Activated B cell treated with CpG ODN at 0.5 μM for 24 hours (primary cell): Measurements from ENCODE around the gene CD9. TPM values are rescaled to one million over a fixed set of nuclear protein-coding genes. Genes with fewer than 3 reads are reported as not detected.

ENCODE experiments used
- ATAC-seq: fragments of 200-7000 bp; cut with Tn5 transposase; one replicate; pipeline ENCODE4 v1.10.0; 2021; ENCODE audit warnings: low read depth, mild to moderate bottlenecking, moderate library complexity
- CTCF ChIA-PET: fragments of 350-600 bp; sonication (Branson Sonifier 250); formaldehyde crosslinking; loops from one replicate; lab custom pipeline; 2021; ENCODE audit warnings: antibody characterized with exemption; lab: Charles Lee
- POLR2A ChIA-PET: fragments of 350-600 bp; sonication (Branson Sonifier 250); formaldehyde crosslinking; loops from one replicate; lab custom pipeline; 2021; ENCODE audit warnings: antibody characterized with exemption; lab: Charles Lee
- DNase-seq: peaks from one replicate; pipeline ENCODE4 v3.0.0; 2022
- H3K27ac Mint-ChIP-seq: one replicate; pipeline ENCODE4 v1.8.0; 2020; ENCODE audit warnings: mixed read lengths
- H3K27me3 Mint-ChIP-seq: one replicate; pipeline ENCODE4 v1.8.0; 2021; ENCODE audit warnings: mixed read lengths
- H3K36me3 Mint-ChIP-seq: one replicate; pipeline ENCODE4 v1.8.0; 2021; ENCODE audit warnings: low read depth, mixed read lengths
- H3K4me1 Mint-ChIP-seq: one replicate; pipeline ENCODE4 v1.8.0; 2021; ENCODE audit warnings: mixed read lengths
- H3K4me3 Mint-ChIP-seq: one replicate; pipeline ENCODE4 v1.8.0; 2020; ENCODE audit warnings: mild to moderate bottlenecking, mixed read lengths
- H3K9me3 Mint-ChIP-seq: one replicate; pipeline ENCODE4 v1.8.0; 2020; ENCODE audit warnings: mixed read lengths
- intact Hi-C: fragments of 100-400 bp; cut with micrococcal nuclease; formaldehyde crosslinking; loops from one replicate; pipeline ENCODE4 v1.15.1; 2024
- total RNA-seq: library from RNA; stranded (reverse); gene quantifications from 2 replicates; pipeline ENCODE4 v1.2.3, GENCODE V29; 2022
- TF ChIP-seq, protein P1 (sequence below): fragments of 200-600 bp; IDR thresholded peaks from one replicate; pipeline ENCODE4 v1.8.0; 2022; ENCODE audit warnings: antibody characterized with exemption, mild to moderate bottlenecking

CD9 gene
- total RNA-seq, 1 donor from 2014 or later: 2.5 TPM

DNA sequence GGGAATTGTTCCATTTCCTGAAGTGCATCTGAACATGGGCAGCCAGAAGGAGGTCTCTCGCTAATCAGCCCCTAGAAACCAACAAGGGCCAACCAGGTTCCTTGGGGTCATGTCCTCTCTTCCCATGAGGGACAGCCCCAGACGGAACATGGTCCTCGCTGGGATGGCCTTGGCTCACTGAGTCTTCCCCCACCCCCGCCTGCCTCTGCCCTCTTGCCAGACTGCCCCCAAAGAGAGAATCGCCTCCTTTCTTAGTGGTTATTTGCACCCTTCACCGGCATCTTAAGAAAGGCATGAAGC, 36.4 kb downstream of the CD9 start:
- ChIA-PET CTCF (no interaction called here), POLR2A (no interaction called here)
- H3K4me1 Mint-ChIP-seq: no peaks in the 10 kb centered on the region
- no peak for ATAC-seq
- peaks cover 2% of the 10 kb centered on the region for H3K27me3 Mint-ChIP-seq
- no peak for DNase-seq
- intact Hi-C loops: no loop called here
- no peaks in the 10 kb centered on the region for H3K36me3 Mint-ChIP-seq
- H3K9me3 Mint-ChIP-seq: no peaks in the 10 kb centered on the region
- TF ChIP-seq, protein P1, sequence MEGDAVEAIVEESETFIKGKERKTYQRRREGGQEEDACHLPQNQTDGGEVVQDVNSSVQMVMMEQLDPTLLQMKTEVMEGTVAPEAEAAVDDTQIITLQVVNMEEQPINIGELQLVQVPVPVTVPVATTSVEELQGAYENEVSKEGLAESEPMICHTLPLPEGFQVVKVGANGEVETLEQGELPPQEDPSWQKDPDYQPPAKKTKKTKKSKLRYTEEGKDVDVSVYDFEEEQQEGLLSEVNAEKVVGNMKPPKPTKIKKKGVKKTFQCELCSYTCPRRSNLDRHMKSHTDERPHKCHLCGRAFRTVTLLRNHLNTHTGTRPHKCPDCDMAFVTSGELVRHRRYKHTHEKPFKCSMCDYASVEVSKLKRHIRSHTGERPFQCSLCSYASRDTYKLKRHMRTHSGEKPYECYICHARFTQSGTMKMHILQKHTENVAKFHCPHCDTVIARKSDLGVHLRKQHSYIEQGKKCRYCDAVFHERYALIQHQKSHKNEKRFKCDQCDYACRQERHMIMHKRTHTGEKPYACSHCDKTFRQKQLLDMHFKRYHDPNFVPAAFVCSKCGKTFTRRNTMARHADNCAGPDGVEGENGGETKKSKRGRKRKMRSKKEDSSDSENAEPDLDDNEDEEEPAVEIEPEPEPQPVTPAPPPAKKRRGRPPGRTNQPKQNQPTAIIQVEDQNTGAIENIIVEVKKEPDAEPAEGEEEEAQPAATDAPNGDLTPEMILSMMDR: no peak
- no peak overlapping the region for H3K4me3 Mint-ChIP-seq
- H3K27ac Mint-ChIP-seq: no peak overlapping the region

DNA sequence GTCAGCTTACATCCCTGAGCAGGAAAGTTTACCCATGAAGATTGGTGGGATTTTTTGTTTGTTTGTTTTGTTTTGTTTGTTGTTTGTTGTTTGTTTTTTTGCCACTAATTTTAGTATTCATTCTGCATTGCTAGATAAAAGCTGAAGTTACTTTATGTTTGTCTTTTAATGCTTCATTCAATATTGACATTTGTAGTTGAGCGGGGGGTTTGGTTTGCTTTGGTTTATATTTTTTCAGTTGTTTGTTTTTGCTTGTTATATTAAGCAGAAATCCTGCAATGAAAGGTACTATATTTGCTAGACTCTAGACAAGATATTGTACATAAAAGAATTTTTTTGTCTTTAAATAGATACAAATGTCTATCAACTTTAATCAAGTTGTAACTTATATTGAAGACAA, 37.6 kb downstream of the CD9 start:
- TF ChIP-seq, protein P1: no peak
- POLR2A ChIA-PET: no interaction called here
- CTCF ChIA-PET: no interaction called here
- no peak overlapping the region for H3K27ac Mint-ChIP-seq
- no peaks in the 10 kb centered on the region for H3K4me1 Mint-ChIP-seq
- intact Hi-C loops: no loop called here
- no peaks in the 10 kb centered on the region for H3K9me3 Mint-ChIP-seq
- no peak overlapping the region for H3K4me3 Mint-ChIP-seq
- DNase-seq: no peak
- no peak for ATAC-seq
- H3K36me3 Mint-ChIP-seq: no peaks in the 10 kb centered on the region
- H3K27me3 Mint-ChIP-seq: no peaks in the 10 kb centered on the region

DNA sequence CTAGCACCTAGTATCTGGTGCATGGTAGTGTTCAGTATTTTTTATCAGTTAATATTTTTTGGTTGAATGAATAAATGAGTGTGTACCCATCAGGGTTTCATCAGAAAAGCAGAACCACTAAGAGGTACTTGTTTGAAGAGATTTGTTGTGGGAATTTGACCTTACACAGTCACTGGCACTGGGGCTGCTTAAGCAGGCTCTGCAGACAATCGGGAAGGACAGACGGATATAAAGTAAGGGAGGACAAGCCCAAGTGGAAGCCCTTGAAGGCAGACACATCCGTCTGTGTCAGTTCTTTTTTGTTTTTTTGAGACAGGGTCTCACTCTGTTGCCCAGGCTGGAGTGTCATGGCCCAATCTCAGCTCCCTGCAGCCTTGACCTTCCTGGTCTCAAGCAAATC, 38.7 kb downstream of the CD9 start:
- DNase-seq: no peak
- no peaks in the 10 kb centered on the region for H3K9me3 Mint-ChIP-seq
- ChIA-PET CTCF (no interaction called here), POLR2A (no interaction called here)
- ATAC-seq: no peak
- TF ChIP-seq, protein P1: no peak
- H3K4me1 Mint-ChIP-seq: no peaks in the 10 kb centered on the region
- H3K27me3 Mint-ChIP-seq: no peaks in the 10 kb centered on the region
- H3K27ac Mint-ChIP-seq: no peak overlapping the region
- no peaks in the 10 kb centered on the region for H3K36me3 Mint-ChIP-seq
- no peak overlapping the region for H3K4me3 Mint-ChIP-seq
- intact Hi-C loops: no loop called here

DNA sequence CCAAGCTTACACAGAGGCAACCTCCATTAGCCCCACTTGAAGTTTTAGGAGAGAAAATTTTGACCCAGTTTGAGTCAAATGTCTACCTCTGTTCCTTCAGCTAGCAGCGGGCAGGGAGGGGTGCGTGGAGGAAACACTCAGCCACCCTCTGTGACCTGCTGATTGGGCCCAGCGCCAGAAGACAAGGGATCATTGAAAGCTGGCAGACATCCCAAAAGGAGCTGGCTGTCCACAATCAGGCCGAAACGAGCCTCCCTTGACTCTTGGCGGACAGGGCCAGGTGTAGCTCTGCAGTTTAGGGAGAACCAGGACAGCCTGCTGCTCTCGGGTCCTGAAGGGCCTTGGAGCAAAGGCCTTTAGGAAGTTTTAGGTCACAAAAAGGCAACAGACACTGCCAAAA, 41.3 kb downstream of the CD9 start:
- Mint-ChIP-seq H3K27me3 (no peaks in the 10 kb centered on the region), H3K27ac (no peak overlapping the region), H3K4me3 (no peak overlapping the region), H3K9me3 (peaks cover 5% of the 10 kb centered on the region), H3K36me3 (no peaks in the 10 kb centered on the region), H3K4me1 (no peaks in the 10 kb centered on the region)
- TF ChIP-seq, protein P1: no peak
- ATAC-seq: no peak
- POLR2A ChIA-PET: no interaction called here
- no peak for DNase-seq
- intact Hi-C loops: no loop called here
- CTCF ChIA-PET: no interaction called here

DNA sequence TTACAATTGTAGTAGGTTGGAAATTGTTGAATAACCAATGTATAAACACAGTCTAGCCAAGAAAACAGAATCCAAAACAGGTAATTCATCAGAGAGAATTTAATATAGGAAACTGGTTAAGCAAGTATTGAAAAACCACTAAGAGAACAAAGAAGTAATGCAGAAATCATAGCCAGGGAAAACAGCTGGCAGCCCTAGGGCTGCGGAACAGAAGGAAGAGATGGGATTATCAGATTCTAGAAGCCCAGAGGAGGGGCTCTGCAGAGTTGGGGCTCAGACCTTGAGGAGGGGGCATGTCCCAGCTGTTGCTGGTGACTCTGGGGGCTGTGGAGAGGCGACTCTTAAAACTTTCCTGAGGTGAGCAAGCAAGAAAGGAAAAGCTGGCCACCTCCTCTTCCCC, 49.4 kb downstream of the CD9 start:
- peaks cover 12% of the 10 kb centered on the region for H3K27me3 Mint-ChIP-seq
- no peaks in the 10 kb centered on the region for H3K36me3 Mint-ChIP-seq
- ChIA-PET POLR2A (no interaction called here), CTCF (no interaction called here)
- DNase-seq (no peak), ATAC-seq (no peak)
- no peak overlapping the region for H3K4me3 Mint-ChIP-seq
- H3K9me3 Mint-ChIP-seq: peaks cover 5% of the 10 kb centered on the region
- no peaks in the 10 kb centered on the region for H3K4me1 Mint-ChIP-seq
- H3K27ac Mint-ChIP-seq: no peak overlapping the region
- TF ChIP-seq, protein P1: no peak
- intact Hi-C loops: no loop called here
